ENCODE data around the gene ANK2. TPM values are rescaled to one million over a fixed set of nuclear protein-coding genes. Genes with fewer than 3 reads are reported as not detected.

The ANK2 gene
- total RNA-seq, 6 experiments from 2014 or later = 1.4 to 9.0 (median 2.3) TPM

DNA sequence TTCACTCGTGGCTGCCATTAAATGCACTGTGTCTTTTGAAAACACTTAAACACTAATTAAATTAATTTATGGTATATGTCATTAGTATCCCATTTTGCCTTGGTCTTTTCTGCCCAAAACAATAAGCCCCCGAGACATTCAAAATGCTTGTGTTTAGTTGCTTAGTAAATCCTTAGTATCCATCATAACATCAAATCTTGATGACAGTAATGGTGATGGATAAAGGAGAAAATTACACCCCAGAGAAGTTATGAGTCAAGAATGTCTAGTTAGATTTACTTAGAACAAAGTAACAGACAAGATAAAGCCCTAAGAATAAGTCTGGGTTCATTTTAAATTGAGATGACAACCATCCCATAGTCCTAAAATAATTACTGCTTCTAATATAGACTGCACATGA, 21.3 kb downstream of the ANK2 start:
- Mint-ChIP-seq H3K9me3 (no peaks in the 10 kb centered on the region), H3K4me3 (no peak overlapping the region), H3K4me1 (ENCODE audit: low read depth) (peaks cover 13% of the 10 kb centered on the region; the same call in 1 of the 2 replicates), H3K27me3 (ENCODE audit: insufficient read depth) (peaks cover 1% of the 10 kb centered on the region; the same call in 1 of the 2 replicates), H3K36me3 (ENCODE audit: low read depth) (no peaks in the 10 kb centered on the region), H3K27ac (no peak overlapping the region)
- TF ChIP-seq, protein P1, sequence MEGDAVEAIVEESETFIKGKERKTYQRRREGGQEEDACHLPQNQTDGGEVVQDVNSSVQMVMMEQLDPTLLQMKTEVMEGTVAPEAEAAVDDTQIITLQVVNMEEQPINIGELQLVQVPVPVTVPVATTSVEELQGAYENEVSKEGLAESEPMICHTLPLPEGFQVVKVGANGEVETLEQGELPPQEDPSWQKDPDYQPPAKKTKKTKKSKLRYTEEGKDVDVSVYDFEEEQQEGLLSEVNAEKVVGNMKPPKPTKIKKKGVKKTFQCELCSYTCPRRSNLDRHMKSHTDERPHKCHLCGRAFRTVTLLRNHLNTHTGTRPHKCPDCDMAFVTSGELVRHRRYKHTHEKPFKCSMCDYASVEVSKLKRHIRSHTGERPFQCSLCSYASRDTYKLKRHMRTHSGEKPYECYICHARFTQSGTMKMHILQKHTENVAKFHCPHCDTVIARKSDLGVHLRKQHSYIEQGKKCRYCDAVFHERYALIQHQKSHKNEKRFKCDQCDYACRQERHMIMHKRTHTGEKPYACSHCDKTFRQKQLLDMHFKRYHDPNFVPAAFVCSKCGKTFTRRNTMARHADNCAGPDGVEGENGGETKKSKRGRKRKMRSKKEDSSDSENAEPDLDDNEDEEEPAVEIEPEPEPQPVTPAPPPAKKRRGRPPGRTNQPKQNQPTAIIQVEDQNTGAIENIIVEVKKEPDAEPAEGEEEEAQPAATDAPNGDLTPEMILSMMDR (IDR thresholded peaks at IDR 0.05) = no peak
- DNase-seq = no peak

DNA sequence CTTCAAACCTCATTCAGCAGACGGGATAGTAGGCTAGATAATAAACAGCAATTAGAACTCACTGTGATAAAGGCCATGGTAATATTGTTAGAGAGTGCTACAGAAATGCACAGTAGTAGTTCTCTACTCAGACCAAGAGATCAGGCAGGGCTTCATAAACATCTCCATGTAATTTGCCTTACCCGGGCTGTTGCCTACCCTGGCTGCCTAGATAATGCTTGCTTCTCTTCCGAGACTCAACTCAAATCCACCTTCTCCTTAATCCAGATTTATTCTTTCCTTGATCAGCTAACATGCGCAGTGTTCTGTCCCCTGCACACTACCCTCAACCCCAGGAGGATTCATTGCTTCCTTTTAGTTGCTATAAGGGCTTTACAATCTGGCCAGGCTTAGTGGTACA, 21.8 kb downstream of the ANK2 start:
- TF ChIP-seq, protein P1 (IDR thresholded peaks at IDR 0.05) = no peak
- H3K27me3 Mint-ChIP-seq (ENCODE audit: insufficient read depth) = peaks cover 1% of the 10 kb centered on the region; the same call in 1 of the 2 replicates
- no peaks in the 10 kb centered on the region for H3K36me3 Mint-ChIP-seq (ENCODE audit: low read depth)
- H3K27ac Mint-ChIP-seq = no peak overlapping the region
- DNase-seq = no peak
- H3K4me1 Mint-ChIP-seq (ENCODE audit: low read depth) = peaks cover 13% of the 10 kb centered on the region; the same call in 1 of the 2 replicates
- no peaks in the 10 kb centered on the region for H3K9me3 Mint-ChIP-seq
- H3K4me3 Mint-ChIP-seq = no peak overlapping the region

DNA sequence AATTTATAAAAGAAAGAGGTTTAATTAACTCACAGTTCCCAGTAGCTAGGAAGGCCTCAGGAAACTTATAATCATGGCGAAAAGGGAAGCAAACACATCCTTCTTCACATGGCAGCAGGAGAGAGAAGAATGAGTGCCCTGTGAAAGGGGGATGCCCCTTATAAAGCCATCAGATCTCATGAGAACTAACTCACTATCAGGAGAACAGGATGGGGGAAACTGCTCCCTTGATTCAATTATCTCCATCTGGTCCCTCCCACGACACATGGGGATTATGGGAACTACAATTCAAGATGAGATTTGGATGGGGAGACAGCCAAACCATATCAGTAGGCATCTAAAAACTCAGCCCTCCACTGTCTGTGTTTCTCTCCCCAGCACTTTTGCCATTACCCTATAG, 22.4 kb downstream of the ANK2 start:
- TF ChIP-seq, protein P1 (IDR thresholded peaks at IDR 0.05) = no peak

GRCh38 chr4:113073451-113074005, 24.1 kb downstream of the ANK2 start:
- Mint-ChIP-seq H3K36me3 (ENCODE audit: low read depth) (no peaks in the 10 kb centered on the region), H3K27ac (no peak overlapping the region), H3K4me3 (no peak overlapping the region), H3K27me3 (ENCODE audit: insufficient read depth) (peaks cover 1% of the 10 kb centered on the region; the same call in 1 of the 2 replicates), H3K4me1 (ENCODE audit: low read depth) (peaks cover 13% of the 10 kb centered on the region; the same call in 1 of the 2 replicates), H3K9me3 (no peaks in the 10 kb centered on the region)
- TF ChIP-seq, protein P1 (IDR thresholded peaks at IDR 0.05) = no peak
- no peak for DNase-seq

More for the DNA sequence above, 22.4 kb downstream of the ANK2 start:
- peaks cover 13% of the 10 kb centered on the region; the same call in 1 of the 2 replicates for H3K4me1 Mint-ChIP-seq (ENCODE audit: low read depth)
- peaks cover 1% of the 10 kb centered on the region; the same call in 1 of the 2 replicates for H3K27me3 Mint-ChIP-seq (ENCODE audit: insufficient read depth)
- no peaks in the 10 kb centered on the region for H3K36me3 Mint-ChIP-seq (ENCODE audit: low read depth)
- no peaks in the 10 kb centered on the region for H3K9me3 Mint-ChIP-seq
- H3K27ac Mint-ChIP-seq = no peak overlapping the region
- DNase-seq = no peak
- no peak overlapping the region for H3K4me3 Mint-ChIP-seq

DNA sequence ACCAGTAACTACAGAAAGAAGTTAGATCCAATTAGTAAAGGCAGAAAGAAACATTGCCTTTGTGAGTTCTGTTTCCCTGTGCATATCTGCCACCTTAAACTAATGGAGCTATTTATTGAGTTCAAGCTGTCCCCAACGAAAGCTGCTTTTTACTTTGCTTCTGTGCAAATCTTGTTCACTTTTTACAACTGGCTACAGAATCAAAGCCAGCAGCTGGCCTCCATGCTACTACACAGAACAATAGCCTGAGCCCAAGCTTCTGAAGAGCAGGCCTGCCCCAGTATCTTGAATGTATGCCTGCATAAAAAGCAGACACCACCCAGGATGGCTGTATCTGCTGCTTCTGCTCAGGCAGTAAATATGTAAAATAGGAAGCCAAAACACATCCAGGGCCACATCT, 28.1 kb downstream of the ANK2 start:
- Mint-ChIP-seq H3K4me1 (ENCODE audit: low read depth) (no peaks in the 10 kb centered on the region), H3K27me3 (ENCODE audit: insufficient read depth) (peaks cover 1% of the 10 kb centered on the region; the same call in 1 of the 2 replicates), H3K27ac (no peak overlapping the region), H3K4me3 (no peak overlapping the region), H3K9me3 (no peaks in the 10 kb centered on the region), H3K36me3 (ENCODE audit: low read depth) (no peaks in the 10 kb centered on the region)
- TF ChIP-seq, protein P1 (IDR thresholded peaks at IDR 0.05) = no peak
- DNase-seq = no peak
